Lower lobe of right lung (tissue), 2 donors: ENCODE measurements around the gene PSMB9. TPM values are rescaled to one million over a fixed set of nuclear protein-coding genes. Genes with fewer than 3 reads are reported as not detected.
A peak's percentile ranks its signal among the peaks of the same experiment; 100 is the strongest.

Experiments used
- ATAC-seq, 2 donors: fragments of 200-7000 bp; cut with Tn5 transposase; one replicate each; pipeline ENCODE4 v1.9.1; 2020 to 2022; ENCODE audit warnings: mild to moderate bottlenecking in 2 of 2, moderate library complexity in 2 of 2
- DNase-seq: peaks from one replicate; pipeline ENCODE4 v3.0.0-alpha.2; 2020
- H3K27ac ChIP-seq: fragments of 200-600 bp; one replicate; pipeline ENCODE4 v1.8.0; 2022
- H3K27me3 ChIP-seq: fragments of 200-600 bp; one replicate; pipeline ENCODE4 v1.8.0; 2022; ENCODE audit warnings: low read depth
- H3K36me3 ChIP-seq: fragments of 200-600 bp; one replicate; pipeline ENCODE4 v1.8.0; 2022; ENCODE audit warnings: mild to moderate bottlenecking
- H3K4me1 ChIP-seq: fragments of 200-600 bp; one replicate; pipeline ENCODE4 v1.8.0; 2022
- H3K4me3 ChIP-seq: fragments of 200-600 bp; one replicate; pipeline ENCODE4 v1.8.0; 2022; ENCODE audit warnings: mild to moderate bottlenecking
- H3K9me3 ChIP-seq: fragments of 200-600 bp; one replicate; pipeline ENCODE4 v1.8.0; 2022
- CTCF ChIP-seq: fragments of 200-600 bp; IDR thresholded peaks from one replicate; pipeline ENCODE4 v1.8.0; 2022; ENCODE audit warnings: antibody characterized with exemption, mild to moderate bottlenecking
- intact Hi-C: fragments of 100-400 bp; cut with DNase I; formaldehyde crosslinking; loops from one replicate; pipeline ENCODE4 v1.11.0; 2022
- total RNA-seq: library from RNA; stranded (reverse); fragmentation: NEBNext Ultra II Directional; extraction: Animal tissue kit (Norgen Biotek cat#: 25700); gene quantifications from one replicate; pipeline ENCODE4 v1.2.1, GENCODE V29; 2021
- donor health status: DM: no; HTN: yes; CAD: no; lungs with severe emphysema.

PSMB9 gene
- total RNA-seq, 1 donor from 2014 or later, result 74.5 TPM

DNA sequence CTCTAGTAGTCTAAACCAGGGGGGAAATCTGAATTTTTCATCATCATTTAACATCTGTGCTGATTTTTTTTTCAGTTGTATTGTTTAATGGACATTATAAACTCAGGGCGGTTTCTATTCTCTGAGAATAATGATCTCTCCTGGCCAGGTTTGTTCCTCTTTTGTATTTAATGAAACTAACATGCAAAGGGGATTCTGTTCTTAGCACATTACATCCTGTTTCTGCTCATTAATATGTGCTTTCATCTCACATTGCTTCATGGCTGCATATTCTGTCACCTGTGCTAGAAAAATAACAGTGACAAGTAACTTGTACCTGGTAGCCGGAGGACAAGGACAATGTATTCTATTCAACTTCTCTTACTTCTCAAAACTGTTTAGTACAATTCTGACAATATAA lies 38.0 kb upstream of the PSMB9 start:
- Histone ChIP-seq H3K4me3 (no peak overlapping the region), H3K36me3 (no peaks in the 10 kb centered on the region), H3K9me3 (no peaks in the 10 kb centered on the region), H3K27ac (no peak overlapping the region), H3K4me1 (no peaks in the 10 kb centered on the region), H3K27me3 (no peaks in the 10 kb centered on the region)
- intact Hi-C loops, result no loop called here
- ATAC-seq (no peak), DNase-seq (no peak)
- TF ChIP-seq CTCF, result no peak

GRCh38 chr6:32816746-32817204 lies 37.2 kb upstream of the PSMB9 start, which contains the start of gene HLA-DOB:
HLA-DOB (minus strand) TSS chr6:32817002; CDS start chr6:32816951, 51 bp downstream.
- DNase-seq (no peak), ATAC-seq (peak; percentile 78 to 93)
- Histone ChIP-seq H3K27me3 (no peaks in the 10 kb centered on the region), H3K9me3 (no peaks in the 10 kb centered on the region), H3K4me1 (no peaks in the 10 kb centered on the region), H3K36me3 (no peaks in the 10 kb centered on the region), H3K27ac (no peak within 1 kb of the TSS), H3K4me3 (peak within 1 kb of the TSS; percentile 24)
- TF ChIP-seq CTCF, result no peak
- intact Hi-C loops, result no loop called here

GRCh38 chr6:32818867-32819266 lies 35.1 kb upstream of the PSMB9 start:
- no peak for ATAC-seq
- Histone ChIP-seq H3K9me3 (no peaks in the 10 kb centered on the region), H3K27ac (no peak overlapping the region), H3K4me1 (no peaks in the 10 kb centered on the region), H3K4me3 (no peak overlapping the region), H3K36me3 (no peaks in the 10 kb centered on the region), H3K27me3 (no peaks in the 10 kb centered on the region)
- no peak for DNase-seq
- intact Hi-C loops, result no loop called here
- no peak for TF ChIP-seq CTCF

DNA sequence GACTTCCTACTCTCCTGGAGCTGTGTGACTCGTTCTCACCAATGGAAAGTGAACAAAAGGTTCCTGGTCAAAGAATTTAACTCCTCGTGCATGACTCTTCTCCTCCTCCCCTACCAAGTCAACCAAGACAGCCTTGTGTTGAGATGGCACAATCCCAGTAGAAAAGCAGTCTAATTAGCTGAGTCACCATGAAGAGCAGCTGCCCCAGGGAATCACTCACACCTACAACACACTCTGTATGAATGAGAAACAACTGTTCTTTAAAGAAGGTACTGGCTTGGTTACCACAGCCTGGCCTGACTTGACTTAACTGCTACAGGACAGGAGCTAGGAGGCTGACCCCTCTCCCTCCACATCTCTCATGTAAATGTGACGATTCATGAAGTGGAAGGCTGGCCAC lies 34.3 kb upstream of the PSMB9 start:
- H3K27me3 ChIP-seq, result no peaks in the 10 kb centered on the region
- TF ChIP-seq CTCF, result no peak
- H3K9me3 ChIP-seq, result no peaks in the 10 kb centered on the region
- H3K36me3 ChIP-seq, result no peaks in the 10 kb centered on the region
- no peaks in the 10 kb centered on the region for H3K4me1 ChIP-seq
- H3K4me3 ChIP-seq, result no peak overlapping the region
- no peak for ATAC-seq
- intact Hi-C loops, result no loop called here
- H3K27ac ChIP-seq, result no peak overlapping the region
- DNase-seq, result no peak

DNA sequence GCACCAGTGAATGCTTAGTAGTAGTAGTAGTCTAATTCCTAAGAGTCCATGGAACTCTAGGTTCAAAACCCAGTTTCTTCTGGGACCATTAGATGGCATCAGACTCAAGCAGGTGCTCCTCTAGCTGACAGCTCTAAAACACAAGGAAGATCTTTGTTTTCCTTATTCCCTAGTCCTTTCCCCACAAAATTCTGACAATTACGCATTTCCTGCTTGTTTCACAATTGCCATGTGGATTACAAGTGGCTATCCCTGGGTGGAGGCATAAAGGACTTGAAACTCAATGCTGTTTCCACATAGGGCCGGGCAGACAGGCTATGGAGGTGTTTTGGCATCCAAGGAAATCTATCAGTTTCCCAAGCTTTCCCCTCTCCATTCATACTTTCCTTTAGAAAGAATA lies 28.0 kb upstream of the PSMB9 start:
- no peaks in the 10 kb centered on the region for H3K4me1 ChIP-seq
- H3K27me3 ChIP-seq, result no peaks in the 10 kb centered on the region
- no peaks in the 10 kb centered on the region for H3K9me3 ChIP-seq
- H3K27ac ChIP-seq, result no peak overlapping the region
- peak; percentile 37 for TF ChIP-seq CTCF
- H3K36me3 ChIP-seq, result peaks cover 33% of the 10 kb centered on the region
- ATAC-seq, result peak in 1 of 2 donors; percentile 81
- no peak for DNase-seq
- no peak overlapping the region for H3K4me3 ChIP-seq
- intact Hi-C loops, result no loop called here

DNA sequence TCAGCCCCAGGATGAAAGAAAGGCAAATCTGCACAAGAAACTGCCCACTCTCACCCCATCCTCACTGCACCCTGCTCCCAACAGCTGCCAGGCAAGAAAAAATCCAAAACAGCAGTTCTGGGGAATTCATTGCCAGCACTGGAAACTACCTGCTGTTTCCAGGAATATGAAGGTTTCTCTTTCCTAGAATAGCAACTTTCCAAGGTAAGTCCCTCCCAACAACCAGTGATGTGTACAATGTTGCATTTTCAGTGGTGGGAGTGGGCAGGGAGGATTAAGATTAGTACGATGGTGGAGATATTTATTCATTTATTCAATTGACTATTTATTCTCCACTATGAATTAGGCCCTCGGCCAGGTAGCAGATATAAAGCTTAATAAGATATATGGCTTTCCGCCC lies 27.0 kb upstream of the PSMB9 start:
- ATAC-seq (no peak), DNase-seq (no peak)
- no peak for TF ChIP-seq CTCF
- H3K4me3 ChIP-seq, result no peak overlapping the region
- peaks cover 43% of the 10 kb centered on the region for H3K36me3 ChIP-seq
- intact Hi-C loops, result no loop called here
- H3K27me3 ChIP-seq, result no peaks in the 10 kb centered on the region
- no peaks in the 10 kb centered on the region for H3K4me1 ChIP-seq
- H3K9me3 ChIP-seq, result no peaks in the 10 kb centered on the region
- no peak overlapping the region for H3K27ac ChIP-seq
